Stimulated activated CD4-positive, alpha-beta T cell treated with anti-CD3 and anti-CD28 coated beads, Interleukin-4, amount 100 ng/mL, for 24 hours (primary cell): ENCODE measurements around the gene PLD5.
"Not testable (repeated sequence)": the region's sequence is repeated elsewhere in the genome, so short reads cannot be mapped to it uniquely, and the experiment has no call there.

ENCODE experiments used
- DNase-seq: peaks from one replicate; pipeline ENCODE4 v3.0.0-alpha.2; 2020

PLD5 gene

GRCh38 chr1:242206994-242207393 is 317.5 kb downstream of the PLD5 start:
- DNase-seq = no peak

- DNase-seq = no peak
These were observed 318.6 kb downstream of the PLD5 start for GRCh38 chr1:242205622-242206489.

GRCh38 chr1:242203262-242203661 is 321.2 kb downstream of the PLD5 start:
- DNase-seq = no peak

- no peak for DNase-seq
These were observed 323.4 kb downstream of the PLD5 start for GRCh38 chr1:242201090-242201489.

GRCh38 chr1:242199776-242200458 is 324.6 kb downstream of the PLD5 start:
- DNase-seq = no peak

GRCh38 chr1:242197907-242198820 is 326.3 kb downstream of the PLD5 start:
- no peak for DNase-seq

- DNase-seq = no peak
These were observed 327.6 kb downstream of the PLD5 start for GRCh38 chr1:242196914-242197313.

- no peak for DNase-seq
These were observed 328.4 kb downstream of the PLD5 start for GRCh38 chr1:242196101-242196500.

- DNase-seq = no peak
These were observed 334.9 kb downstream of the PLD5 start for GRCh38 chr1:242189591-242189990.

- DNase-seq = no peak
These were observed 336.7 kb downstream of the PLD5 start for GRCh38 chr1:242187816-242188215.

- no peak for DNase-seq
These were observed 337.3 kb downstream of the PLD5 start for GRCh38 chr1:242187171-242187570.

- DNase-seq = no peak
These were observed 338.8 kb downstream of the PLD5 start for GRCh38 chr1:242185731-242186130.

- DNase-seq = no peak
These were observed 339.5 kb downstream of the PLD5 start for GRCh38 chr1:242184955-242185354.

GRCh38 chr1:242179767-242180166 is 344.7 kb downstream of the PLD5 start:
- DNase-seq = not testable (repeated sequence)

GRCh38 chr1:242178924-242179708 is 345.4 kb downstream of the PLD5 start:
- DNase-seq = no peak

GRCh38 chr1:242178436-242178835 is 346.1 kb downstream of the PLD5 start:
- DNase-seq = no peak

- no peak for DNase-seq
These were observed 362.4 kb downstream of the PLD5 start for GRCh38 chr1:242162140-242162539.

GRCh38 chr1:242147096-242147976 is 377.2 kb downstream of the PLD5 start:
- DNase-seq = no peak

GRCh38 chr1:242146652-242147051 is 377.8 kb downstream of the PLD5 start:
- DNase-seq = no peak

GRCh38 chr1:242140836-242141235 is 383.7 kb downstream of the PLD5 start:
- DNase-seq = no peak

GRCh38 chr1:242139986-242140385 is 384.5 kb downstream of the PLD5 start:
- no peak for DNase-seq
